Cerebellar cortex (tissue), 1 donor: ENCODE data around the gene MSANTD3.
"Not testable (repeated sequence)": the region's sequence is repeated elsewhere in the genome, so short reads cannot be mapped to it uniquely, and the experiment has no call there.

ENCODE experiments used
- DNase-seq: peaks from one replicate; pipeline ENCODE4 v3.0.0-alpha.2; 2015; ENCODE audit warnings: low spot score

MSANTD3 gene

GRCh38 chr9:100428871-100429654 is 2.1 kb downstream of the MSANTD3 start:
- DNase-seq = peak; percentile 46

GRCh38 chr9:100430286-100430940 is 3.5 kb downstream of the MSANTD3 start:
- no peak for DNase-seq

- no peak for DNase-seq
Measured at GRCh38 chr9:100431886-100432285, 4.9 kb downstream of the MSANTD3 start.

- no peak for DNase-seq
Measured at GRCh38 chr9:100432736-100433135, 5.8 kb downstream of the MSANTD3 start.

GRCh38 chr9:100436571-100436970 is 9.6 kb downstream of the MSANTD3 start:
- DNase-seq = no peak

- peak; percentile 72 for DNase-seq
Measured at GRCh38 chr9:100437860-100438805, 11.2 kb downstream of the MSANTD3 start.

GRCh38 chr9:100440071-100440470 is 13.1 kb downstream of the MSANTD3 start:
- DNase-seq = no peak

GRCh38 chr9:100440487-100440886 is 13.5 kb downstream of the MSANTD3 start:
- not testable (repeated sequence) for DNase-seq

- no peak for DNase-seq
Measured at GRCh38 chr9:100441911-100442361, 15.0 kb downstream of the MSANTD3 start.

GRCh38 chr9:100443781-100444768 is 17.1 kb downstream of the MSANTD3 start:
- DNase-seq = no peak

GRCh38 chr9:100445161-100445902 is 18.4 kb downstream of the MSANTD3 start:
- no peak for DNase-seq

GRCh38 chr9:100445903-100446549 is 19.1 kb downstream of the MSANTD3 start:
- DNase-seq = no peak

GRCh38 chr9:100447041-100447440 is 20.1 kb downstream of the MSANTD3 start:
- no peak for DNase-seq

- DNase-seq = no peak
Measured at GRCh38 chr9:100448266-100448665, 21.3 kb downstream of the MSANTD3 start.

GRCh38 chr9:100449420-100449819 is 22.5 kb downstream of the MSANTD3 start:
- DNase-seq = no peak

GRCh38 chr9:100452894-100453293 is 26.0 kb downstream of the MSANTD3 start:
- no peak for DNase-seq

GRCh38 chr9:100455470-100455869 is 28.5 kb downstream of the MSANTD3 start:
- DNase-seq = no peak

GRCh38 chr9:100457517-100457916 is 30.6 kb downstream of the MSANTD3 start:
- no peak for DNase-seq

- no peak for DNase-seq
Measured at GRCh38 chr9:100459963-100460362, 33.0 kb downstream of the MSANTD3 start.

GRCh38 chr9:100465274-100465673 is 38.3 kb downstream of the MSANTD3 start:
- no peak for DNase-seq
